Thyroid gland (tissue), 4 donors: ENCODE data around the gene ITGA2B. TPM values are rescaled to one million over a fixed set of nuclear protein-coding genes. Genes with fewer than 3 reads are reported as not detected.

ENCODE experiments used
- DNase-seq, 2 donors: peaks; one replicate each; pipeline ENCODE4 v3.0.0-alpha.2; 2019
- H3K27ac ChIP-seq, 3 donors: fragments of 200-600 bp; sonication (generic); 1 replicate in 2 of 3; 2 replicates in 1 of 3; pipeline ENCODE4 v1.5.1; 2016 to 2019; ENCODE audit warnings: mild to moderate bottlenecking in 1 of 3, moderate library complexity in 1 of 3
- H3K27me3 ChIP-seq: fragments of 200-600 bp; sonication (generic); one replicate; pipeline ENCODE4 v1.5.1; 2019
- H3K36me3 ChIP-seq, 2 donors: fragments of 200-600 bp; sonication (generic); one replicate each; pipeline ENCODE4 v1.5.1; 2016 to 2019
- H3K4me1 ChIP-seq, 2 donors: fragments of 200-600 bp; sonication (generic); one replicate each; pipeline ENCODE4 v1.5.1; 2017 to 2019
- H3K4me3 ChIP-seq, 3 donors: fragments of 200-600 bp; sonication (generic); replicated peaks in 1 of 3; 1 replicate in 2 of 3; 2 replicates in 1 of 3; pipeline ENCODE4 v1.5.1; 2016; ENCODE audit warnings: mild to moderate bottlenecking in 1 of 3
- H3K9me3 ChIP-seq: fragments of 200-600 bp; sonication (generic); one replicate; pipeline ENCODE4 v1.5.1; 2017
- POLR2A ChIP-seq, 2 donors: fragments of 450-650 bp; IDR thresholded peaks; one replicate each; pipeline ENCODE4 v1.6.1; 2017; ENCODE audit warnings: antibody characterized with exemption in 2 of 2, mild to moderate bottlenecking in 2 of 2, moderate library complexity in 1 of 2
- WGBS, 2 donors: methylation state at CpG; one replicate each; pipeline ENCODE4 v1.1.5; 2017; 5-methylcytosine and 5-hydroxymethylcytosine counted together
- intact Hi-C: fragments of 100-400 bp; cut with DNase I; formaldehyde crosslinking; loops from one replicate; pipeline ENCODE4 v1.15.1; 2023
- total RNA-seq, 4 donors: library from RNA; depleted of rRNA; stranded (reverse); fragments of >200 nt; gene quantifications; one replicate each; pipeline ENCODE4 v1.2.3, GENCODE V29; 2016
- TF ChIP-seq, protein P1 (sequence below), 6 experiments: fragments of 200-600 bp in 3 of 6; fragments of 450-650 bp in 3 of 6; sonication (generic) in 3 of 6; IDR thresholded peaks; one replicate each; pipeline ENCODE4 v1.5.1; 2016 to 2019; ENCODE audit warnings: antibody characterized with exemption in 6 of 6, mild to moderate bottlenecking in 2 of 6, inconsistent platforms in 1 of 6, moderate library complexity in 1 of 6

The ITGA2B gene
- total RNA-seq, 4 donors from 2014 or later, result 2.0 to 4.6 (median 3.3) TPM

DNA sequence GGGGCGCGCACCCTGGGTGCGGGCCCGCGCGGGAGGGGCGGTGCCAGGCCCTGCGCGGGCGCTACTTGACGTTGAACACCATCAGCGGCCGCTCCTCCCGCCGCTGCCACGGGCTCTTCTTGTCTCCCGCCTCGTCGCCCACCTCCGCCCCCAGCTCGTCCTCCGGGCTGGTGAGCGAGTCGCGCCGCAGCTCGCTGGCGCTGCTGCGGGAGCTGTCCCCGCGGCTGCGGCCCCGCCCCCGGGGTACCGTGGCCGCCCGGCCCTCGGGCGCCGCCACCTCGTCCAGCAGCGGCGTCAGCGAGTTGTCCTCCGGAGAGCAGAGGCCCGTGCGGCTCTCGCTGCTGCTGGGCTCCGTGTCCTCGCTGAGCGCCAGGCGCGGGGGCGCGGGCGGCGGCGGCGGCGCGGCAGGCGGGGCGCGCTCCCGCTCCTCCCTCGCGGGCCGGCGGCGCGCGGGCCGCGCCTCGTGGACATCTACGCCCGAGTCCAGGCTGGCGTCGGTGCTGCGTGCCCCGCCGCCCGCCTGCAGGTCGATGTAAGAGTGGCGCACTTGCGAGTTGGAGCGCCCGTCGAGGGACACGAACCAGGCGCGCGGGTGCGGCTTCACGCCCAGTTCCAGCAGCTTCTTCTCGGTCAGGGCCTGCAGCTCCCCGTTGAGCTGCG, 35.6 kb downstream of the ITGA2B start:
- intact Hi-C loops, result no loop called here
- no peak for TF ChIP-seq POLR2A (IDR thresholded peaks at IDR 0.05)
- TF ChIP-seq, protein P1, sequence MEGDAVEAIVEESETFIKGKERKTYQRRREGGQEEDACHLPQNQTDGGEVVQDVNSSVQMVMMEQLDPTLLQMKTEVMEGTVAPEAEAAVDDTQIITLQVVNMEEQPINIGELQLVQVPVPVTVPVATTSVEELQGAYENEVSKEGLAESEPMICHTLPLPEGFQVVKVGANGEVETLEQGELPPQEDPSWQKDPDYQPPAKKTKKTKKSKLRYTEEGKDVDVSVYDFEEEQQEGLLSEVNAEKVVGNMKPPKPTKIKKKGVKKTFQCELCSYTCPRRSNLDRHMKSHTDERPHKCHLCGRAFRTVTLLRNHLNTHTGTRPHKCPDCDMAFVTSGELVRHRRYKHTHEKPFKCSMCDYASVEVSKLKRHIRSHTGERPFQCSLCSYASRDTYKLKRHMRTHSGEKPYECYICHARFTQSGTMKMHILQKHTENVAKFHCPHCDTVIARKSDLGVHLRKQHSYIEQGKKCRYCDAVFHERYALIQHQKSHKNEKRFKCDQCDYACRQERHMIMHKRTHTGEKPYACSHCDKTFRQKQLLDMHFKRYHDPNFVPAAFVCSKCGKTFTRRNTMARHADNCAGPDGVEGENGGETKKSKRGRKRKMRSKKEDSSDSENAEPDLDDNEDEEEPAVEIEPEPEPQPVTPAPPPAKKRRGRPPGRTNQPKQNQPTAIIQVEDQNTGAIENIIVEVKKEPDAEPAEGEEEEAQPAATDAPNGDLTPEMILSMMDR (IDR thresholded peaks at IDR 0.05), result no peak
- DNase-seq, result no peak
- no peak overlapping the region for H3K4me3 ChIP-seq
- 64 to 88% methylated on average over 12 to 42 of the region's 98 CpGs for WGBS, 2 donors
- H3K9me3 ChIP-seq, result no peaks in the 10 kb centered on the region
- H3K27ac ChIP-seq, result no peak overlapping the region
- no peaks in the 10 kb centered on the region for H3K4me1 ChIP-seq
- H3K27me3 ChIP-seq, result no peaks in the 10 kb centered on the region
- H3K36me3 ChIP-seq, result peaks cover 27 to 30% of the 10 kb centered on the region in 2 donors

DNA sequence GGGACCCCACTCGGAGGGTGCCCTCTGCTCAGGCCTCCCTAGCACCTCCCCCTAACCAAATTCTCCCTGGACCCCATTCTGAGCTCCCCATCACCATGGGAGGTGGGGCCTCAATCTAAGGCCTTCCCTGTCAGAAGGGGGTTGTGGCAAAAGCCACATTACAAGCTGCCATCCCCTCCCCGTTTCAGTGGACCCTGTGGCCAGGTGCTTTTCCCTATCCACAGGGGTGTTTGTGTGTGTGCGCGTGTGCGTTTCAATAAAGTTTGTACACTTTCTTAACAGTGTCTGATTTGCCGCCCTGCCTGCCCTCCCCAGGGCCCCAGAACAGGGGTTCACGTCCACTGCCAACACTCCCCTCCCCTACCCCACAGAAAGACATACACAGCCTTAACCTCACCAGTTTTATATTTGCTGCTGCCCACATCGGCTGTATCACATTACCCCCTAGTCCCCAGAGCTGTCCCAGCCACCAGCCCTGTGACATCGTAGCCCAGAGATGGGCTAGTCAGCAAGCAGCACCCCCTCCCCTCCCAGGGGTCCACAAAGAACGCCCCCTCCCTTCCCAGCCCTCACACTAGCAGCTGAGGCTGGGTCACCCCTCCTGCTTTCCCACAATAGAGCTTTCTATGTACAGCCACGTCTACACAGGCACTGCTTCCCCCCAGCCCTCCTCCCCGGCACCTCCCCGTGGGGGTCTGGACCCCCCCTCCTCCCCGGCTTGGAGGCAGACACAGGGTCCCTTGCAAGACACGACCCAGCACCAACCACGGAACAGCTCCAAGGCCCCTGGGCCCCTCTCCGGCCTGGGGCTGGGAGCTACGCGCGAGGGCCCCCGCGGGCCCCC, 36.4 kb downstream of the ITGA2B start:
- DNase-seq, result no peak
- H3K27ac ChIP-seq, result no peak overlapping the region
- no peak overlapping the region for H3K4me3 ChIP-seq
- intact Hi-C loops, result no loop called here
- H3K27me3 ChIP-seq, result no peaks in the 10 kb centered on the region
- H3K9me3 ChIP-seq, result no peaks in the 10 kb centered on the region
- 82 to 85% methylated on average over 11 to 13 of the region's 22 CpGs for WGBS, 2 donors
- TF ChIP-seq, protein P1 (IDR thresholded peaks at IDR 0.05), result no peak
- TF ChIP-seq POLR2A (IDR thresholded peaks at IDR 0.05), result no peak
- no peaks in the 10 kb centered on the region for H3K4me1 ChIP-seq
- H3K36me3 ChIP-seq, result peaks cover 27 to 30% of the 10 kb centered on the region in 2 donors

DNA sequence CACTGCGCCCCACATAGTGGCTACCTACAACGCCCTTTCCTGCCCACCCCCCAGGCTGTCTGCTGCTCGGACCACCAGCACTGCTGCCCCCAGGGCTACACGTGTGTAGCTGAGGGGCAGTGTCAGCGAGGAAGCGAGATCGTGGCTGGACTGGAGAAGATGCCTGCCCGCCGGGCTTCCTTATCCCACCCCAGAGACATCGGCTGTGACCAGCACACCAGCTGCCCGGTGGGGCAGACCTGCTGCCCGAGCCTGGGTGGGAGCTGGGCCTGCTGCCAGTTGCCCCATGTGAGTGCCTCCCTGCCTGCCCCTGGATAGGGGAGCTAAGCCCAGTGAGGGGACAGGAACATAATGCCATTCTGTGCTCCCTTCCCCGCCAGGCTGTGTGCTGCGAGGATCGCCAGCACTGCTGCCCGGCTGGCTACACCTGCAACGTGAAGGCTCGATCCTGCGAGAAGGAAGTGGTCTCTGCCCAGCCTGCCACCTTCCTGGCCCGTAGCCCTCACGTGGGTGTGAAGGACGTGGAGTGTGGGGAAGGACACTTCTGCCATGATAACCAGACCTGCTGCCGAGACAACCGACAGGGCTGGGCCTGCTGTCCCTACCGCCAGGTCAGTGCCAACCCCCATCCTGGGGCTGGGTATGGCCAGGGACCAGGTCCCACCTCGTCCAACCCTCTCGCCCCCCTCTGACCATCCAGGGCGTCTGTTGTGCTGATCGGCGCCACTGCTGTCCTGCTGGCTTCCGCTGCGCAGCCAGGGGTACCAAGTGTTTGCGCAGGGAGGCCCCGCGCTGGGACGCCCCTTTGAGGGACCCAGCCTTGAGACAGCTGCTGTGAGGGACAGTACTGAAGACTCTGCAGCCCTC, 37.3 kb downstream of the ITGA2B start:
- Histone ChIP-seq H3K4me1 (no peaks in the 10 kb centered on the region), H3K27me3 (no peaks in the 10 kb centered on the region), H3K27ac (no peak overlapping the region), H3K36me3 (peaks cover 27 to 30% of the 10 kb centered on the region in 2 donors), H3K9me3 (no peaks in the 10 kb centered on the region), H3K4me3 (no peak overlapping the region)
- WGBS, 2 donors, result 88 to 89% methylated on average over 19 to 24 of the region's 36 CpGs
- DNase-seq, result no peak
- TF ChIP-seq, protein P1 (IDR thresholded peaks at IDR 0.05), result no peak
- no peak for TF ChIP-seq POLR2A (IDR thresholded peaks at IDR 0.05)
- intact Hi-C loops, result no loop called here

DNA sequence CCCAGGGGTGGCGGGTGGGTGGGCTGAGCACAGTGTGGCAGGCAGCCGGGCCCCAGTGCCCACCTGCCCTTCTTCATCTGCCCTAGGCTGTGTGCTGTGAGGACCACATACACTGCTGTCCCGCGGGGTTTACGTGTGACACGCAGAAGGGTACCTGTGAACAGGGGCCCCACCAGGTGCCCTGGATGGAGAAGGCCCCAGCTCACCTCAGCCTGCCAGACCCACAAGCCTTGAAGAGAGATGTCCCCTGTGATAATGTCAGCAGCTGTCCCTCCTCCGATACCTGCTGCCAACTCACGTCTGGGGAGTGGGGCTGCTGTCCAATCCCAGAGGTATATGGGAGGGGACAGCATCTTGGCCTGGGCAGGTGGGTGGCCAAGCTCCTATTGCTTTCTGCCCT, 38.0 kb downstream of the ITGA2B start:
- H3K9me3 ChIP-seq, result no peaks in the 10 kb centered on the region
- DNase-seq, result no peak
- 93 to 100% methylated on average over 1 to 6 of the region's 8 CpGs for WGBS, 2 donors
- H3K27me3 ChIP-seq, result no peaks in the 10 kb centered on the region
- TF ChIP-seq, protein P1 (IDR thresholded peaks at IDR 0.05), result no peak
- no peak for TF ChIP-seq POLR2A (IDR thresholded peaks at IDR 0.05)
- H3K36me3 ChIP-seq, result peaks cover 27 to 30% of the 10 kb centered on the region in 2 donors
- no peak overlapping the region for H3K27ac ChIP-seq
- no peak overlapping the region for H3K4me3 ChIP-seq
- H3K4me1 ChIP-seq, result peaks cover 0 to under 1% of the 10 kb centered on the region in 2 donors
- intact Hi-C loops, result no loop called here
